Erythroblast (primary cell): Measurements from ENCODE around the gene CACNA1E.

ENCODE experiments used
- GATA1 ChIP-seq: IDR thresholded peaks from 2 replicates; pipeline ENCODE4 v1.6.1; 2011; ENCODE audit warnings: low read depth, mild to moderate bottlenecking, control low read depth, low read length, moderate library complexity
- POLR2A ChIP-seq: IDR thresholded peaks from 2 replicates; pipeline ENCODE4 v1.6.1; 2011; ENCODE audit warnings: mild to moderate bottlenecking, low read length

- no peak for TF ChIP-seq POLR2A
- no peak for TF ChIP-seq GATA1
Observed at GRCh38 chr1:181490276-181490675, 7.0 kb downstream of the CACNA1E start.
